HG03045 (cell line): Measurements from ENCODE around the gene AATF.
"Not testable (repeated sequence)": the region's sequence is repeated elsewhere in the genome, so short reads cannot be mapped to it uniquely, and the experiment has no call there.

Experiments
- ATAC-seq: cut with Tn5 transposase; IDR thresholded peaks from one replicate; pipeline ENCODE4 v1.9.1; 2021; ENCODE audit warnings: mild to moderate bottlenecking, moderate library complexity; ENCODE audit not compliant: unreplicated experiment

AATF gene

GRCh38 chr17:37068266-37068665, 119.5 kb downstream of the AATF start:
- ATAC-seq = no peak

DNA sequence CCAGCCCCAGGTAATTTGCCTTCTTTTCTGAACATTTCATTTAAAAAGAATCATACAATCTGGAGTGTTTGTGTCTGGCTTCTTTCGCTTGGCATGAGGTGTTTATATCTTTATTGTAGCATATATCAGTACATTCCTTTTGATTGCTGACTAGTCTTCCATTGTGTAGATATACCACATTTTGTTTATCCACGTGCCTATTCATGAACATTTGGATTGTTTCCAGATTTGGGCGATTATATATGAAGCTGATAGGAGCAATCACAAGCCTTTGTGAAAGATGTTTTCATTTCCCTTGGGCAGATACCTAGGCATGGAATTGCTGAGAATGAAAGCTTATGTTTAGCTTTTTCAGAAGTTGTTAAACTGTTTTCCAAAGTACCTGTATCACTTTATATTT, 120.3 kb downstream of the AATF start:
- no peak for ATAC-seq

GRCh38 chr17:37073464-37073863, 124.7 kb downstream of the AATF start:
- ATAC-seq = not testable (repeated sequence)

DNA sequence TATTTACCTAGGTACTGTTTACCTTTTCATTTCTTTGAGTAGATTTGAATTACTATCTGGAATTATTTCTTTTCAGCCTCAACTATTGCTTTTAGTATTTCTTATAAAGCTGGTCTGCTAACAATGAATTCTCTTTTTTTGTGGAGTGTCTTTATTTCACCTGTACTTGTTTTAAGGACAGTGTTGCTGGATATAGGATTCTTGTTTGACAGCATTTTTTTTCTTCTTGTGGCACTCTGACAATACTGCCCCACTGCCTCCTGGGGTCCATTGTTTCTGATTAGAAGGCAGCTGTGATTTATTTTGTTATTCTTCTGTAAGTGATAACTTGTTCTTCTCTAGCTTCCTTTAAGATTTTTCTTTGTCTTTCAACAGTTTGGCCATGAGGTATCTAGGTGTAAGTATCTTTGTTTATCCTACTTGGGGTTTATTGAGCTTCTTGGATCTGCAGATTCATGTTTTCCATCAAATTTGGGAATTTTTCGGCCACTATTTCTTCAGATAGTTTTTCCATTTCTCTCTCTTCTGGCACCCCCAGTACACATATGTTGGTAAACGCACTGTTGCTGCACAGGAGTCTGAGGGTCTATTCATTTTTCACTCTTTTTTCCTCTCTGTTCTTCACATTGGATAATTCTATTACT, 130.4 kb downstream of the AATF start:
- no peak for ATAC-seq

DNA sequence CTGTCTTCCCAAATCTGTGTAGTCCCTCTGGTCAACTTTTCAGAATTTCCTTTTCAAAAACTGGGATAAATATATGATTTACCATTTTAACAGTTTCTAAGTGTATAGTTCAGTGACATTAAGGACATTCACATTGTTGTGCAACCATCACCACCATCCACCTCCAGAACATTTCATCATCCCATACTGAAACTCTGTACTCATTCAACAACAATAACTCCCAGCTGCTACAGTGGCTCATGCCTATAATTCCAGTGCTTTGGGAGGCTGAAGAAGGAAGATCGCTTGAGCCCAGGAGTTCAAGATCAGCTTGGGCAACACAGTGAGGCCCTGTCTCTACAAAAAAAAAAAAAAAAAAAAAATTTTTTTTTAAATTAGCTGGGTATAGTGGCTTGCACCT, 131.0 kb downstream of the AATF start:
- ATAC-seq = no peak

GRCh38 chr17:37081287-37081686, 132.5 kb downstream of the AATF start:
- no peak for ATAC-seq

GRCh38 chr17:37082311-37082860, 133.6 kb downstream of the AATF start:
- no peak for ATAC-seq

DNA sequence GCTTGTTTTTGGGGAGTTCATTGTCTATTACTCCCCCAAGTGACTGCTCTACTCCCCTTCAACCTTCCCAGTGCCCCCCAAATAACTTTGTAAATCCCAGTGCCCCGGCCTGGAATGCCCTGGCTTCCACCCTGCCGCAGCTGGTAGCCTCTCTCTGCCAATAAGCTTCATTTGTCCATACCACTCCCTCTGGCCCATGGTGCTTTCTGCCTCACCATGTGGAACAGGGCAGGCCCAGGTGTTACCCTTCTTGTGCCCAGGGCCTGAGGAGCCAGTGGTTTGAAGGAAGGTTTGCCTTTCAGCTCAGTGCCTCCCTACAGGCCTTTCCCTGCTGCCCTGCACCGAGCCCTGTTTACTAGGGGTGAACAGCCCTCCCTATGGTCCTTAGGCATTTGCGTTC, 134.2 kb downstream of the AATF start:
- no peak for ATAC-seq

DNA sequence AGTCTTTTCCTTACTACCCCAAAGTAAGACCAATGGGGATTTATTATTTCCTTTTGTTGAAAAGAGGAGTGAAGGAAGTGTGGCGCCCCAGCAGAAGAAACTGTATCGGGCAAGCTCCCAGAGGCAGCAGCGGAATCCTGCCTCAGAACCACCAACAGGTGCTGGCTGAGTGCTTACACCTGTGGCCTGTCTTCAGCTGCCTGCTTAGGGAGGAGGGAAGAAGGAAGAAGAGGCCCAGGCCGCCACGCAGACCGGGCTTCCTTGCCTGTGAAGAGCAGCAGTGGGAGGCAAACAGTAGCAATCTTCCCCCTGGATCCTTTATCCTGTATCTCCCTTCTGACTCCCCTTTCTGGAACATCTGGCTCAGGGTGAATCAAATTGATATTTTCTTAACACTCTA, 134.7 kb downstream of the AATF start:
- ATAC-seq = no peak

DNA sequence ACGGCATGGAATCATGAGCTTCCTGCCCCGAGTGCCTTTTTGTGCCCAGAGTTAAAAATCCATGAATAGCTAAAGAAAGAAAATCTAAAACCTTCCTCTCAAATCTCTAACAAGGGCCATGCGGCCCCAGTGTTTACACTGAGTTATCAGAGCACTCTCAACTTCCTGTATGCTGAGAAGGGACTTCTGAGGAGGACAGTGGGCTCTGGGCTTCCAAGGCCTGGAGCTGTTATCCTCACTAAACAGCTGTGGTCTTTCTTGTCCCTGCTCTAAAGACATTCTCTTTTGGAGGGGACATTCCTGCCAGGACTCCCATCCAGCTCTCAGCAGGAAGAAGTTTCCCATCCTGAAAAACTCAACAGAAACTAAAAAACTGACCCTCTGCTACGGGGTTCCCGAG, 135.6 kb downstream of the AATF start:
- no peak for ATAC-seq

DNA sequence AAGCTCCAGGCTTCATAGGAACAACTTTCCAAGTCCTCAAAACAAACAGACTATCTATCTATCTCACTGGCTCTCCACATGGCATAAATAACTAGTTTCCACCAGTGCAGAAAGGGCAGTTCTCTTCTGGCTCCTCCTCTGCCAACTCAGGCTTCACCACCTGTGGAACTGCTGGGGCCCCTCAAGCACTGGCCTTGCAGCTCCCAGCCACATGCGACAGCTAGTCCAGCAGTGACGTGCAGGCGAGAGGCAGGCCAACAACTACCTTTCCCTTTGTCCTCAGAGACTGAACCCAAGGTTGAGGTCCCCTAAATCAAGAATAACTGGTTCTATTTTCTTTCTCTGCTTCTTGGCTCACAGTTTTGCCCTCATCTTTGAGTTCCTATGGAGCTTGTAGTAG, 137.6 kb downstream of the AATF start:
- no peak for ATAC-seq

GRCh38 chr17:37086948-37087347, 138.2 kb downstream of the AATF start:
- no peak for ATAC-seq

DNA sequence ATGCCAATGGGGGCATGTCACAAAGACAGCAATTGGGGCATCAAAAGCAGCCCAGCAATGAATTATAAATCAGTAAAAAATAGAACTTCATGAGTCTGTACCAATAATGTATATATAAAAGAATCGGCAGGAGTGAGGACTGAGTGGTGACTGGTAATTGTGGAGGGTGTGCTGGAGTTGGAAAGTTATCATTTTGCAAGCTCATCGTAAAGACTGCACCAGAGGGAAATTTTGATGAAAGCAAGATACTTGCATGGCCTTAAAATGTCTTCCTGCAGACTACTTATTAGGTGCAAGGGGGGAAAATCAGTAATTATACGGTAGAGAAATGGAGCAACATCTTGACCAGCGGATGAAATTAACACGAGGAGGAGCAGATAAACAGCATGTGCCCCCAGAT, 138.9 kb downstream of the AATF start:
- no peak for ATAC-seq

- no peak for ATAC-seq
These were observed 139.7 kb downstream of the AATF start for GRCh38 chr17:37088459-37088858.

GRCh38 chr17:37088913-37089312, 140.2 kb downstream of the AATF start:
- ATAC-seq = no peak

DNA sequence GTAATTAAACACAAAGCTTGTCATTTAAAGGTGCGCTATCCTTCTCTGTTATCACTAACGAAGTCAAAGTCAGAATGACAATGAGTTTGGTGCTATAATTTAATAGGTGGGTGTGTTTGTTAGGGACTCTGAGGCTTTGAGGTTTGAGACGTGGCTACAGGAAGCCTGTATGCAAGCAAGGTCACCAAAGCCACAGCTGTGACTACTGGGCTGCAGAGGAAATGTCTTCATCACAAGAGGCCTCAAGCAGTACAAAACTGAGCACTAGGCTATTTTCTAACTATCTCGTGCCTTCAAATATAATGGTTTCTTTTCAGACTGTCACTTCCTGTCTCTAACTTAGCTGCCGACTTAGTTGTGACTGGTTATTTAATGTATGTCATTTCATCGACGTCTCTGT, 141.2 kb downstream of the AATF start:
- no peak for ATAC-seq

DNA sequence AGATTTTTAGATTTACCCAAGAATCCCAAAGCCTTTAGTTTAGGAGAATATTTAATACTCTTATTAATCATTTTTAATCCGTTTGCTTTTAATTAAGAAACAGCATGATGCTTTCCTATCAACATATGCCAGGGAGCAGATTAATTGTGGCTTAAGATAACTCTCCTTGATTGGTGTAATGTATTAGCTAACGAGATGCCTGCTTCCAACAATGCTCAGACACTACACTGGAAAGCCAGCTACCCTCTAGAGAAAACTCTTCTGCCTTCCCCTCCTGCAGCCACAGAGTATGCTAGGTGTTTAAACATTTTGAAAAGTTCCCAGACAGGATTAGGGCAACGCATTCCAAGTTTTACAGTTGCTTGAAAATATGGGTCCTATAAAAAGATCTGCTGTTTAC, 142.2 kb downstream of the AATF start:
- ATAC-seq = no peak

GRCh38 chr17:37092071-37092470, 143.3 kb downstream of the AATF start:
- no peak for ATAC-seq

- no peak for ATAC-seq
These were observed 143.9 kb downstream of the AATF start for GRCh38 chr17:37092701-37093100.

- no peak for ATAC-seq
These were observed 145.6 kb downstream of the AATF start for GRCh38 chr17:37094391-37094790.

GRCh38 chr17:37096071-37096470, 147.3 kb downstream of the AATF start:
- no peak for ATAC-seq

GRCh38 chr17:37097154-37097553, 148.4 kb downstream of the AATF start:
- ATAC-seq = no peak

GRCh38 chr17:37098152-37098551, 149.4 kb downstream of the AATF start:
- no peak for ATAC-seq
